ENCODE data around the gene ERO1A. TPM values are rescaled to one million over a fixed set of nuclear protein-coding genes. Genes with fewer than 3 reads are reported as not detected.

ERO1A gene
- total and polyA plus RNA-seq, 2 of the 4 experiments (the other 2 are of a cell fraction): 29.7 to 44.6 TPM

- DNase-seq: peak; percentile 10
- Histone ChIP-seq H2BK5ac (ENCODE audit: low read depth, low read length, poor library complexity, severe bottlenecking) (no peak overlapping the region), H3K23ac (ENCODE audit: low read depth, low read length) (no peak overlapping the region), H3K9me3 (ENCODE audit: control insufficient read depth, insufficient read depth, low read length) (no peaks in the 10 kb centered on the region), H4K20me1 (ENCODE audit: insufficient read depth, low read length) (no peaks in the 10 kb centered on the region), H3K4me3 (ENCODE audit: insufficient read depth, low read depth, low read length) (no peak overlapping the region), H3K79me1 (ENCODE audit: low read depth in 1 of 2, low read length in 2 of 2) (no peaks in the 10 kb centered on the region), H2BK15ac (ENCODE audit: low read depth, low read length) (no peak overlapping the region), H3K27me3 (ENCODE audit: control insufficient read depth, insufficient read depth, low read length) (no peaks in the 10 kb centered on the region), H2BK20ac (ENCODE audit: low read depth, low read length) (no peak overlapping the region), H3K9ac (ENCODE audit: low read depth, low read length) (no peak overlapping the region), H2AFZ (replicated peaks; ENCODE audit: low read length, poor library complexity) (no peak overlapping the region), H3K27ac (ENCODE audit: insufficient read depth, low read length) (no peak overlapping the region), H3K4me1 (ENCODE audit: control insufficient read depth, insufficient read depth, low read length) (0 out of 2 replicates have a peak, but pooled peaks cover 1% of the 10 kb centered on the region), H2AK5ac (ENCODE audit: low read depth, low read length) (no peak overlapping the region), H4K5ac (ENCODE audit: low read depth, low read length) (no peak overlapping the region), H3K18ac (ENCODE audit: low read depth, low read length) (no peak overlapping the region), H4K8ac (ENCODE audit: low read depth in 2 of 2, low read length in 2 of 2) (no peak overlapping the region), H2BK120ac (ENCODE audit: low read depth, low read length) (no peak overlapping the region), H3K14ac (replicated peaks; ENCODE audit: low read depth, low read length) (no peak overlapping the region), H3K4me2 (ENCODE audit: low read depth, low read length) (no peak overlapping the region), H3K9me1 (ENCODE audit: insufficient read depth, low read length) (no peaks in the 10 kb centered on the region; the same call in 1 of the 2 replicates), H4K91ac (ENCODE audit: insufficient read depth, low read depth, low read length) (no peak overlapping the region), H3K56ac (ENCODE audit: extremely low read depth, insufficient read depth, low read length) (no peak overlapping the region), H2AK9ac (replicated peaks; ENCODE audit: low read depth, low read length, poor library complexity) (no peak overlapping the region), H3K4ac (ENCODE audit: low read depth, low read length) (no peak overlapping the region), H3K36me3 (ENCODE audit: control insufficient read depth, insufficient read depth, low read length) (peaks cover 20% of the 10 kb centered on the region)
- in situ Hi-C loops (cut with MboI; ENCODE audit: low sequenced_read_pairs) (no loop called here), dilution Hi-C loops (cut with HindIII; ENCODE audit: low sequenced_read_pairs, unreplicated experiment) (no loop called here), intact Hi-C loops (cut with micrococcal nuclease) (no loop called here)
- TF ChIP-seq MAFK (IDR thresholded peaks at IDR 0.05; ENCODE audit: low read depth, low read length): no peak
- TF ChIP-seq MXI1 (IDR thresholded peaks at IDR 0.05; ENCODE audit: borderline replicate concordance, low read depth, low read length): no peak
- TF ChIP-seq RCOR1 (IDR thresholded peaks at IDR 0.05; ENCODE audit: insufficient replicate concordance, low read length): no peak
- TF ChIP-seq BHLHE40 (IDR thresholded peaks at IDR 0.05; ENCODE audit: low read depth, low read length): no peak
- no peak for TF ChIP-seq CHD1 (IDR thresholded peaks at IDR 0.05; ENCODE audit: low read depth, low read length)
- no peak for TF ChIP-seq MAZ (IDR thresholded peaks at IDR 0.05; ENCODE audit: borderline replicate concordance, low read depth, low read length)
- no peak for TF ChIP-seq RAD21 (IDR thresholded peaks at IDR 0.05; ENCODE audit: low read length)
- TF ChIP-seq CTCF (conservative IDR thresholded peaks at IDR 0.05; ENCODE audit: low read depth, low read length): no peak
- no peak for TF ChIP-seq USF2 (IDR thresholded peaks at IDR 0.05; ENCODE audit: low read depth, low read length)
- no TSS peak for BruUV-seq (replicated peaks)
- WGBS, 2 experiments (ENCODE audit: extremely low coverage in 2 of 2, insufficient read length in 1 of 2): no CpG with 5 or more reads among the region's 1 CpG
- no peak for ATAC-seq (ENCODE audit: low read depth)
- POLR2A ChIA-PET (ENCODE audit: unreplicated experiment): no interaction called here
- CTCF ChIA-PET: no interaction called here
Measured at GRCh38 chr14:52649511-52649910, 45.8 kb downstream of the ERO1A start.
